Stimulated activated CD4-positive, alpha-beta T cell treated with anti-CD3 and anti-CD28 coated beads, Interleukin-4, amount 100 ng/mL, for 4 hours (primary cell): Measurements from ENCODE around the gene AKNAD1.
"Not testable (repeated sequence)": the region's sequence is repeated elsewhere in the genome, so short reads cannot be mapped to it uniquely, and the experiment has no call there.

ENCODE experiments used
- DNase-seq, 2 experiments: peaks; one replicate each; pipeline ENCODE4 v3.0.0-alpha.2; 2020

AKNAD1 gene

GRCh38 chr1:108828074-108828961 is 28.6 kb downstream of the AKNAD1 start:
- DNase-seq, result peak; percentile 41 to 56

- DNase-seq, result no peak
Measured at GRCh38 chr1:108826081-108826635, 30.7 kb downstream of the AKNAD1 start.

- DNase-seq, result no peak
Measured at GRCh38 chr1:108824051-108824450, 32.8 kb downstream of the AKNAD1 start.

GRCh38 chr1:108823632-108824031 is 33.3 kb downstream of the AKNAD1 start:
- no peak for DNase-seq

- no peak for DNase-seq
Measured at GRCh38 chr1:108819878-108820277, 37.0 kb downstream of the AKNAD1 start.

GRCh38 chr1:108817811-108818210 is 39.1 kb downstream of the AKNAD1 start:
- DNase-seq, result no peak

GRCh38 chr1:108817016-108817415 is 39.9 kb downstream of the AKNAD1 start:
- no peak for DNase-seq

GRCh38 chr1:108816049-108816893 is 40.6 kb downstream of the AKNAD1 start:
- no peak for DNase-seq

- DNase-seq, result no peak
Measured at GRCh38 chr1:108815566-108815965, 41.3 kb downstream of the AKNAD1 start.

- DNase-seq, result no peak
Measured at GRCh38 chr1:108814343-108815125, 42.4 kb downstream of the AKNAD1 start.

- no peak for DNase-seq
Measured at GRCh38 chr1:108813326-108813725, 43.6 kb downstream of the AKNAD1 start.

- no peak for DNase-seq
Measured at GRCh38 chr1:108811611-108812010, 45.3 kb downstream of the AKNAD1 start.

- no peak for DNase-seq
Measured at GRCh38 chr1:108808438-108808837, 48.5 kb downstream of the AKNAD1 start.

GRCh38 chr1:108803548-108803947 is 53.3 kb downstream of the AKNAD1 start:
- no peak for DNase-seq

GRCh38 chr1:108801101-108801500 is 55.8 kb downstream of the AKNAD1 start:
- no peak for DNase-seq

GRCh38 chr1:108799001-108799400 is 57.9 kb downstream of the AKNAD1 start:
- DNase-seq, result no peak

- no peak for DNase-seq
Measured at GRCh38 chr1:108792420-108792819, 64.5 kb downstream of the AKNAD1 start.

- DNase-seq, result no peak
Measured at GRCh38 chr1:108791790-108792189, 65.1 kb downstream of the AKNAD1 start.

GRCh38 chr1:108785880-108786279 is 71.0 kb downstream of the AKNAD1 start:
- no peak for DNase-seq

GRCh38 chr1:108785264-108785663 is 71.6 kb downstream of the AKNAD1 start:
- no peak for DNase-seq

GRCh38 chr1:108781575-108781944 is 75.3 kb downstream of the AKNAD1 start:
- not testable (repeated sequence) for DNase-seq

- no peak for DNase-seq
Measured at GRCh38 chr1:108780937-108781574, 75.8 kb downstream of the AKNAD1 start.
